Kidney capillary endothelial cell (primary cell): ENCODE data around the gene PSPC1.
"Not testable (repeated sequence)": the region's sequence is repeated elsewhere in the genome, so short reads cannot be mapped to it uniquely, and the experiment has no call there.

Experiments used
- DNase-seq: peaks from one replicate; pipeline ENCODE4 v3.0.0-alpha.2; 2018; ENCODE audit warnings: low spot score

Gene PSPC1, protein sequence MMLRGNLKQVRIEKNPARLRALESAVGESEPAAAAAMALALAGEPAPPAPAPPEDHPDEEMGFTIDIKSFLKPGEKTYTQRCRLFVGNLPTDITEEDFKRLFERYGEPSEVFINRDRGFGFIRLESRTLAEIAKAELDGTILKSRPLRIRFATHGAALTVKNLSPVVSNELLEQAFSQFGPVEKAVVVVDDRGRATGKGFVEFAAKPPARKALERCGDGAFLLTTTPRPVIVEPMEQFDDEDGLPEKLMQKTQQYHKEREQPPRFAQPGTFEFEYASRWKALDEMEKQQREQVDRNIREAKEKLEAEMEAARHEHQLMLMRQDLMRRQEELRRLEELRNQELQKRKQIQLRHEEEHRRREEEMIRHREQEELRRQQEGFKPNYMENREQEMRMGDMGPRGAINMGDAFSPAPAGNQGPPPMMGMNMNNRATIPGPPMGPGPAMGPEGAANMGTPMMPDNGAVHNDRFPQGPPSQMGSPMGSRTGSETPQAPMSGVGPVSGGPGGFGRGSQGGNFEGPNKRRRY

DNA sequence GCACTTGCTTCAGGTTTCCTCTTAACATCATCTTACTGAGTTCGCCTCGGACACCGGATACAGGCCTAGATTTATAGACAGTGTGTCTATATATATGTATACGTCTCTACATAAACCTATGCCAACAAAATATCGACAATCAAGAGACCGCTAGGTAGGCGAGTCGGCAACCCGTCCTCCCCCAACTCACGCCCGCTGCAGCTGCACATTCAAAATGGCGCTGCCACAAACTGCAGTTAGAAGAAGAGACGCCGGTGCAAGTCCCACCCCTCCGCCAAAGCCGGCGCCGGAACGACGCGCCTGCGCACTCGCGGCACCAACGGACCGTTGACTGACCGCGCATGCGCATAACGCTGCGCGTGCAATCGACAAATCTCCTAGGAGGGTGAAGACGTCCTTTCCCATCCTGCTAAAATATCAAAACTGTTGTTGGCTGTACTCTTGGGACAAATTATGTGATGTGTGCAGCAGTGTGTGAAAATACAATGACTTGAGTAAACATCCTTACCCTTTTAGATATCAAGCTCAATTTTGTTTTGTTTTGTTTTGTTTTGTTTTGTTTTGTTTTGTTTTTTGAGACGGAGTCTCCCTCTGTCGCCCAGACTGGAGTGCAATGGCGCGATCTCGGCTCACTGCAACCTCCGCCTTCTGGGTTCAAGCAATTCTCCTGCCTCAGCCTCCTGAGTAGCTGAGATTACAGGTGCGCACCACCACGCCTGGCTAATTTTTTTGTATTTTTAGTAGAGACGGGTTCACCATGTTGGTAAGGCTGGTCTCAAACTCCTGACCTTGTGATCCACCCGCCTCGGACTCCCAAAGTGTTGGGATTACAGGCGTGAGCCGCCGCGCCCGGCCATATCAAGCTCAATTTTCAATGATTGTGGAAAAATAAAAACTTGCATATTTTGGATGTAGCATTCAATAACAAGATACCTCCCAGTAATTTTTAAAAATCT lies at the start of gene PSPC1:
Gene PSPC1, minus strand, starts transcription at position 219 of the 956 bp plus-strand sequence. Its CDS starts 188 bp downstream, at position 31.
- DNase-seq = peak; percentile 95

DNA sequence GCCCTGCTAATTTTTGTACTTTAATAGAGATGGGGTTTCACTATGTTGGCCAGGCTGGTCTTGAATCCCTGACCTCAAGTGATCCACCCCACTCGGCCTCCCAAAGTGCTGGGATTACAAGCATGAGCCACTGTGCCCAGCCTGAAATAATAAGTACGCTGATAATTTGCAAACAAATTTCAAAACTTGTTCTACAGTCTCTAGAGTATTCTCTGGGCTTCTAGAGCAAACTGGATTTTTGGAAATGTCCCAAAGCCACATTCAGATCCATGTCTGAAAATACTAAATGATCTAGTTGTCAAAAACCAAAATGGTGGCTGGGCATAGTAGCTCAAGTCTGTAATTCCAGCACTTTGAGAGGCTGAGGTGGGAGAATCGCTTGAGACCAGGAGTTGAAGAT lies 39.9 kb upstream of the PSPC1 start:
- no peak for DNase-seq

GRCh38 chr13:19818223-19818842 lies 35.6 kb upstream of the PSPC1 start:
- DNase-seq = peak; percentile 29

- DNase-seq = no peak
Measured at GRCh38 chr13:19817510-19818158, 34.9 kb upstream of the PSPC1 start.

GRCh38 chr13:19817106-19817505 lies 34.4 kb upstream of the PSPC1 start:
- no peak for DNase-seq

DNA sequence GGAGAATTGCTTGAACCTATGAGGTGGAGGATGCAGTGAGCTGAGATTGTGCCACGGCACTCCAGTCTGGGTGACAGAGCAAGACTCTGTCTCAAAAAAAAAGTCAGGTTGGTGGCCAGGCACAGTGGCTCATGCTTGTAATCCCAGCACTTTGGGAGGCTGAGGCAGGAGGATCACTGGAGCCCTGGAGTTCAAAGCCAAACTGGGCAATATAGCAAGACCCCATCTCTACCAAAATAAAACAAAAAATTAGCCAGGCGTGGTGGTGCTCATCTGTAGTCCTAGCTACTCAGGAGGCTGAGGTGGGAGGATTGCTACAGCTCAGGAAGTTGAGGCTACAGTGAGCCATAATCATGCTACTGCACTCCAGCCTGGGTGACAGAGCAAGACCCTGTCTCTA lies 33.1 kb upstream of the PSPC1 start:
- DNase-seq = not testable (repeated sequence)

GRCh38 chr13:19810996-19811881 lies 28.5 kb upstream of the PSPC1 start:
- no peak for DNase-seq

DNA sequence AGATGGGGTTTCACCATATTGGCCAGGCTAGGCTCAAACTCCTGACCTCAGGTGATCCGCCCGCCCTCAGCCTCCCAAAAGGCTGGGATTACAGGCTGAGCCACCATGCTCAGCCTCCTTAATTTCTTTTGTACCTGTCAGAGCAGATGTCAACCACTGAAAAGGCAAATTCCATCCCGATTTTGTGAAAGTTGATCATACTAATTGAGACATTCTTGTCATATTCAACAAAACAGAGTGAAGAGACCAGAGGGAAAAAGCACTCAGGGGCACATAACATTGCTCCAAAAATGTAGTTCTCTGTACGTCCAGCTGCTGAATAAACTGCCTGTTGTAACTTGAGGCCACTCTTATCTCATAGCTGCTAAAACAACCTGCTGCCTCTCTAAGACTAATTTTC lies 27.4 kb upstream of the PSPC1 start:
- DNase-seq = no peak

GRCh38 chr13:19805765-19806164 lies 23.0 kb upstream of the PSPC1 start:
- no peak for DNase-seq

GRCh38 chr13:19795956-19796355 lies 13.2 kb upstream of the PSPC1 start:
- DNase-seq = no peak

- no peak for DNase-seq
Measured at GRCh38 chr13:19794631-19795030, 11.9 kb upstream of the PSPC1 start.

- no peak for DNase-seq
Measured at GRCh38 chr13:19791953-19792537, 9.3 kb upstream of the PSPC1 start.

- DNase-seq = peak; percentile 42
Measured at GRCh38 chr13:19782049-19782726, 557 bp downstream of the PSPC1 start.

DNA sequence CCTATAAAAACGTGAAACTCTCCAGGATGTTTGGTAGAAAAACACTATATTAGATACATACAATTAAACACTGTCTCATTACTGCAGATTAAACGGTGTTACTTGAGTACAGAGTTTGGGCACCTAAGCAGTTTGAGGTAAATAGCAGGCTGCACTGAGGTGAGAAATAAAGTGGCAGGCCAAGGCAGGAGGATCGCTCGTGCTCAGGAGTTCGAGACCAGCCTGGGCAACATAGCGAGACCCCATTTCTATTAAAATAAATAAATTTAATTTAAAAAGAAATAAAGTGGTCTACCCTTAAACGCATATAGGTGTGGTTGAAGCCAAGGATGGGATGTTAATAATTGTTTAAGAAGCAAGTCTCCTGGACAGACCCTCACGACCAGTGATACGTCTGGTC lies 1.2 kb downstream of the PSPC1 start:
- peak; percentile 7 for DNase-seq

GRCh38 chr13:19780753-19781418 lies 1.9 kb downstream of the PSPC1 start:
- not testable (repeated sequence) for DNase-seq

- no peak for DNase-seq
Measured at GRCh38 chr13:19772306-19772705, 10.4 kb downstream of the PSPC1 start.

DNA sequence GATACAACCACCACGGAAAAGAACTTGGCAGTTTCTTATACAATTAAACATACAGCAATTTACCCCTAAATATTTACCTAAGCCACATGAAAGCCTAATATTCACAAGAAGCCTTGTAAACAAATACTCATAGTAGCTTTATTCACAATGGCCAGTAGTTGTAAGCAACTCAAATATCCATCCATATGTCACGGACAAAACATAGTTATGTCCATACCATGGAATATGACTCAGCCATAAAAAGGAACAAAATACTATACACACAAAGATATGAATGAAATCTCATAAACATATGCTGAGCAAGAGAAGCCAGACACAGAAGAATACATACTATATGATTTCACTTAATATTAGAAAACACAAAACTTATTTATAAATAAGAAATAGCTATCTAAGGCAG lies 12.9 kb downstream of the PSPC1 start:
- DNase-seq = no peak

DNA sequence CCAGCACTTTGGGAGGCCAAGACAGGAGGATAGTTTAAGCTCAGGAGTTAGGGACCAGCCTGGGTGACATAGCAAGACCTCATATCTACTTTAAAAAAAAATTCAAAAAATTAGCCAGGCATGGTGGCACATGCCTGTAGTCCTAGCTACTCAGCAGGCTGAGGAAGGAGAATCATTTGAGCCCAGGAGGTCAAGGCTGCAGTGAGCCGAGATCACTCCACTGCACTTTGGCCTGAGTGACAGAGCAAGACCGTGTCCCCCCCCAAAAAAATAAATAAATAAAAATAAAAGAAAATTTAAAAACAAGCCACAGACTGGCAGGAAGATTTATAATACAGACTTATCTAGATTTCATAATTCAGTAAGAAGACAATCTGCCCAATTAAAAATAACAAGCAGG lies 14.8 kb downstream of the PSPC1 start:
- DNase-seq = no peak

GRCh38 chr13:19766591-19766990 lies 16.2 kb downstream of the PSPC1 start:
- DNase-seq = no peak
